Lower leg skin (tissue), 3 donors: Measurements from ENCODE around the gene FOS.

Experiments used
- POLR2A ChIP-seq, 2 donors: fragments of 450-650 bp; IDR thresholded peaks; one replicate each; pipeline ENCODE4 v1.6.1; 2016 to 2017; ENCODE audit warnings: antibody characterized with exemption in 2 of 2, mild to moderate bottlenecking in 1 of 2, moderate library complexity in 1 of 2
- TF ChIP-seq, protein P1 (sequence below), 3 donors: fragments of 450-650 bp; IDR thresholded peaks; one replicate each; pipeline ENCODE4 v1.5.1; 2016; ENCODE audit warnings: antibody characterized with exemption in 3 of 3, mild to moderate bottlenecking in 3 of 3, moderate library complexity in 2 of 3

DNA sequence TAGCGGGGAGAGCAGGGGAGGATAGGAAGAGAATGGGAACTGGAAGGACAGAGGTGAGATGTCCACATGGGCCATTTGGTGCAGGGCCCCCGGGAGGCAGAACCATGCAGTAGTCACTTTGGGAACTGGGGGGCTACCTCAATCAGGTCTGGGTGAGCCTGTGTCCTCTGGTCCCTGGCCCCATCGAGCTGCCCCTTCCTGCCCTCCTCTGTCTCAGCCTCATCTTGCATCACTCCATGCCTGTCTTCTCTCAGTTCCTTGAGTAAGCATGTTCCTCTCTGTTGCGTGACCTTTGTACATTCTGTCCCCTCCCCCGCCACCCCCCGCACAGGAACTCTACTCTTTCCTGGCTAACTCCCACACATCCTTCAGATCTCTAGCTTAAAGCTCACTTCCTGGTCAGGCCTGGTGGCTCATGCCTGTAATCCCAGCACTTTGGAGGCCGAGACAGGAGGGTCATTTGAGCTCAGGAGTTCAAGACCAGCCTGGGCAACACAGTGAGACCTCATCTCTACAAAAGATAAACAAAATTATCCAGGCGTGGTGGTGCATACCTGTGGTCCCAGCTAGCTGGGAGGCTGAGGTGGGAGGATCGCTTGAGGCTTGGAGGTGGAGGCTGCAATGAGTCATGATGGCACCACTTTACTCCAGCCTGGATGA, 23.2 kb downstream of the FOS start:
- TF ChIP-seq, protein P1, sequence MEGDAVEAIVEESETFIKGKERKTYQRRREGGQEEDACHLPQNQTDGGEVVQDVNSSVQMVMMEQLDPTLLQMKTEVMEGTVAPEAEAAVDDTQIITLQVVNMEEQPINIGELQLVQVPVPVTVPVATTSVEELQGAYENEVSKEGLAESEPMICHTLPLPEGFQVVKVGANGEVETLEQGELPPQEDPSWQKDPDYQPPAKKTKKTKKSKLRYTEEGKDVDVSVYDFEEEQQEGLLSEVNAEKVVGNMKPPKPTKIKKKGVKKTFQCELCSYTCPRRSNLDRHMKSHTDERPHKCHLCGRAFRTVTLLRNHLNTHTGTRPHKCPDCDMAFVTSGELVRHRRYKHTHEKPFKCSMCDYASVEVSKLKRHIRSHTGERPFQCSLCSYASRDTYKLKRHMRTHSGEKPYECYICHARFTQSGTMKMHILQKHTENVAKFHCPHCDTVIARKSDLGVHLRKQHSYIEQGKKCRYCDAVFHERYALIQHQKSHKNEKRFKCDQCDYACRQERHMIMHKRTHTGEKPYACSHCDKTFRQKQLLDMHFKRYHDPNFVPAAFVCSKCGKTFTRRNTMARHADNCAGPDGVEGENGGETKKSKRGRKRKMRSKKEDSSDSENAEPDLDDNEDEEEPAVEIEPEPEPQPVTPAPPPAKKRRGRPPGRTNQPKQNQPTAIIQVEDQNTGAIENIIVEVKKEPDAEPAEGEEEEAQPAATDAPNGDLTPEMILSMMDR (IDR thresholded peaks at IDR 0.05): no peak
- TF ChIP-seq POLR2A (IDR thresholded peaks at IDR 0.05): no peak
